ENCODE measurements around the gene AARS2.
A peak's percentile ranks its signal among the peaks of the same experiment; 100 is the strongest.

Gene AARS2

DNA sequence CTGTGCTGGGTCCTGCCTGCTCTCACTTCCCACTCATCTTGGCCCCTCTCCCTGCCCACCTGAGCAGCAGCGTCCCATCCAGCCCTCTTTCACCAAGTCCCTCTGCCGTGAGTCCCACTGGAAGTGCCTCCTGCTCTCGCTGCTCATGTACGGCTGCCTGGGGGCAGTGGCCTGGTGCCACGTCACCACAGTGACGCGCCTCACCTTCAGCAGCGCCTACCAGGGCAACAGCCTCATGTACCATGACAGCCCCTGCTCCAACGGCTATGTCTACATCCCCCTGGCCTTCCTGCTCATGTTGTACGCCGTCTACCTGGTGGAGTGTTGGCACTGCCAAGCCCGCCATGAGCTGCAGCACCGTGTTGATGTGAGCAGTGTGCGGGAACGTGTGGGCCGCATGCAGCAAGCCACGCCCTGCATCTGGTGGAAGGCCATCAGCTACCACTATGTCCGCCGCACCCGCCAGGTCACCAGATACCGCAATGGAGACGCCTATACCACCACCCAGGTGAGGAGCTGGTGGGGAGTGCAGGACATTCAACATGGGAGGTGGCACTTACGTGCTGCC is 40.1 kb downstream of the AARS2 start:
- no peak for DNase-seq

DNA sequence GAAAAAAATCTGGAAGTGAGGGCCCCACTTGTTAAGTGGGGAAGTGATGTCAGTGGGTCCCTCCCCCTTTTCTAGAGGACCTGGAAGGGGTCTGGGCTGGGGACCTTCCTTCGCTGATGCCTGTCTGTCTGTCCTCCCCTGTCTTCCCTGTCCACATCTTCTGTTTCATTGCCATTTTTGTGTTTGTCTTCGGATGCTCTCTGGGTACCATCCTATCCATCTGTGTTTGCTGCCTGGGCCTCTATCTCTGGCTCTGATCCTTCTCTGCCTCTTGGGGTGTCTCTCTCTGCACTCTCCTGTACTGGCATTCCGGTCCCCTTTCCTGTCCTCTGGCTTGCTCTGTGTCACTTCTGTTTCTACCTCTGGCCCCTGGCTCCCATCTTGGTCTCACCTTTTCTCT is 40.6 kb downstream of the AARS2 start:
- no peak for DNase-seq

DNA sequence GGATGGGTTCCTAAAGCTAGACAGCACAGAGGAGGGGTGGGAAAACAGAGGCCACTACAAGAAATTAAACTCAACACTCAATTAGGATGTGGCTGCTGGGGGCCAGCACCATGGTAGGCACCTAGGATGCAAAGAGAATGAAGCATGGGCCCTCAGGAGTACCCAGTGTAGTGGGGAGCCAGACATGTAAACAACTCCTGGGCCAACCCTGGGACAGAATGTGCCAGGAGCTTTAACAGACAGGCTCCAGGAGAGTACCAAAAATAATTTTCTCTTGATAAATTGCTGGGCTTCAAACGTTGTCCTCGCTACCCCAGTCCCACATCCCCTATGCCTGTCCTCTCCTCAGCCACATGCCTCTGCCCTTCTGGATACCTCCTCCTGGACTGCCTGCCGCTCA is 41.2 kb downstream of the AARS2 start:
- no peak for DNase-seq

DNA sequence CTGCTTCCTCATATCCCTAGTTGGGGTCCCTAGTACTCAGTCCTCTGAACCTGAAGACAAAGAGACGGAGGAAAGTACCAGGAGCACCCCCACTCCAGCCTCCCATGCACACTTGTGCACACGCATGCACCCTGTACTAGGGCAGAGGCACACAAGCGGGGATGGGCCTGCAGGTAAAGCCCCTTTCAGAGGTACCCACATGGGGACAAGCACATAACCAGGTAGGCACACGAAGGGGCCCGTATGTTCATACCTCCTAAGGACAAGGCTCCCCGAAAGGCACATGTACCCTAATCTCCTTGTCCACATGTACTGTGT is 41.8 kb downstream of the AARS2 start:
- DNase-seq, result no peak

DNA sequence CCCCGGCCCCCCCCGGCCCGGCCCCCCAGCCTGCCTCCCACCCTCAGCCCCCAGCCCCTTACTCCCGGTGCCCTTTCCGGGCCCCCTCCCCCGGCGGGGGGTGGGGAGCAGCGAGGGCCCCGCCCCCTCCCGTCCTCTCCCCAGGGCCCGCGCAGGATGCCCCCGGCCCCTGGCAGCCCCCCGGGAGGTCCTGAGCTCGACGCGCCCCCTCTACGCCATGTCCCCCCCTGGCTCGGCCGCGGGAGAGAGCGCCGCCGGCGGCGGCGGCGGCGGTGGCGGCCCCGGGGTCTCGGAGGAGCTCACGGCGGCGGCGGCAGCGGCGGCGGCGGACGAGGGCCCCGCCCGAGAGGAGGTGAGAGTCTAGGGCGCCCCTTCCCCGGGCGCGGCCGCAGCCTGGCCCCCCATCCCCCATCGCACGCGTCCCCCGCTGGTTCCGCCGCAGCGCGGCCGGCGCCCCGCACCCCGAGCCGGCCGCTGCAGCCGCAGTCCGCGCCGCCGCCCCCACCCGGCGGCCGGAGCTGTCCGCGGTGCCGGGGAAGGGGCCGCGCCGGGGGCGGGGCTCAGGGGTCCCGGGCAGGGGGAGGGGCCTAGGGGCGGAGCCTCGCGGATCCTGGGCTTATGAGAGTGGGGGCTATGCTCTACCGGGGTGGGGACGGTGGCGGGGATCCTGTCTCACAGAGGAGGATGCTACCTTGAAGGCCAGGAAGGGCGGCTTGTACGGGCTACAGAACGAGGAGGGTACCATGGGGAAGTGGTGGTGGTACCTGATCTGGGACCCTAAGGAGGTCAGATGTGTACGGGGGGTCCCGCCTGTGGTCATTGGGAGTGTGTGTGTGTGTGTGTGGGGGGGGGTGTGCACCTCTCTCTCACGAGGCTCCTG is 42.4 kb downstream of the AARS2 start:
- peak; percentile 18 for DNase-seq

DNA sequence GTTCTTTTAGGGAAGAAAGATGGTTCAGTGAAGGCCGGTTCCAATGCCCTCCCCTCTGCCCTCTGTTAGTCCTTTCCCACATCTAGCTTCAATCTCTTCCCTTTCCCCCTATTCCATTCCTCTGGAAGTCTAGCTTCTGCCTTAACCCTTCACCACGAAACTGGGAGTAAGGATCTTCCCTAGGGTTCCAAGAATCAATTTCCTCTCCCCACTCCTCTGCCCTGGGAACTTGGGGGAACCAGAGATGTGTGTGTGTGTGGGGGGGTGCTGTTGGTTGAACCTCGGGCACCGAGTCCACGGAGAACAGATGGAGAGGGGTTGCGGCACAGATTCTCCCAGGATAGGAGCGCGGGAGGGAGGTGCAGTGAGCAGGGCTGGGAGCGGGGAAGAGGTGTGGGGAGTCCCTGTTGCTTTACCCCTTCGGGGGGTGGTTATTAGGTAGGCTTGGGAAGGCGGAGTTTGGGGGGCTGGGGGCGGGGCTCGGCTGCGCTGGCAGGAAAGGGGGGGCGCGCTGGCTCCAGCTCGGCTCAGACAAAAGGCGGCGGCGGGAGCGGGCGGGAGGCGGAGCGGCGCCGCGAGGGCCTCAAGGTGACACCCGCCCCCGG is 43.1 kb downstream of the AARS2 start, which contains the start of gene TMEM151B:
Gene TMEM151B, plus strand, starts transcription at position 530 of the 605 bp plus-strand sequence. CDS start 293 bp downstream, outside the sequence.
- peak; percentile 37 for DNase-seq

DNA sequence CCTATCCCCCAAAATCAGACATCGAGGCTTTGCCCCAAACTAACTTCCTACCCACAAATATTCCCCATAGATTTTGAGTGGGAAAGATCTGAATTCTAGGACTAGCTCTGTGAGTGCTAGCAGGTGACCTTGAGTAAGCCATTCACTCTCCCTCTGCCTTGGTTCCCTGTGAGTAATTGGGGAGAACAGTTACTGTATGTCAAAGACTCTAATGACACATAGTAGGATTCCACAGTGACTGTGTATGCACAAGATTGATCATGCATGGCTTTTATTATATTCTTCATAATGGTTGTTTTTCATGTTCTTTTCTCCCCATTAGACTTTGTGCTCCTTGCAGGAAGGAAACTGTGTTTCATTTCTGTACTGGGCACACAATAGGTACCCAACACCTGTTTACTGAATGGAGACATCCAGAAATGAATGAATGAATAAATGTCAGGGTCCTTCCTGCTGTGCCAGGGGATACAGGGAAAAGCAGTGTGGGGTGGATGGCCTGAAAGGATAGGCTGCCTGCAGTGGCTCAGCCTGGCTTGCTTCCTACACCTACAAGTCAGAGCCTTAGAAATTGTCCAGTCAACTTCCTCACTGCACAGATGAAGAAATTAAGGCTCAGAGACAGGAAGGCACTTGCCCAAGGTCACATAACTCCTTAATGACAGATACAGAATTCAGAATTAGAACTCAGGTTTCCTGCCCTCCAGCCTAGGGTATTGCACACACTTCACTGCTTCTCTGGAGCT is 43.8 kb downstream of the AARS2 start:
- no peak for DNase-seq

DNA sequence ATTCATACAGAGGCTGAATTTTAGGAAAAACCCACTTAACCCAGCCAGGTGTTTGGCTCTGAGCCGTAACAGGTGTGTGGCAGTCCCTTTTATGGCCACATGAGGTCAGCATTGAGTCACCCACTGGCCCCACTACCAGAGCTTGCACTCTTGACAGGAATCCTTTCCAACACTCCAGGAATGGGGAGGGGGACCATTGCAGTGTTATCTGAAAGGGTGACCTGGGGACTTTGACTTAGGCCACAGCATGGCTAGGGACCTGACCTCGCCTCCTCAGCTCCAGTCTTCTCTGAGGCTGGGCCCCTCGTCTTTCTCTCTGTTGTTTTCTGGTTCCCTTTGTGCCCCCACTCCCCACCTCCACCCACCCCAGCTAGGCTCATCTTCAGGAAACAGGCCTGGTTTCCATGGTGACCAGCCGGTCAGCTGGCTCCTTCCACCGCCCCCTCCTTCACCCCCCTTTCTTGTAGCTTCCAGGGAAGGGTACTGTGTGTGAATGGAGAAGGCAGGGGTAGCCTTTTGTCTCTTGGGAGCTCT is 45.0 kb downstream of the AARS2 start:
- DNase-seq, result peak; percentile 76

DNA sequence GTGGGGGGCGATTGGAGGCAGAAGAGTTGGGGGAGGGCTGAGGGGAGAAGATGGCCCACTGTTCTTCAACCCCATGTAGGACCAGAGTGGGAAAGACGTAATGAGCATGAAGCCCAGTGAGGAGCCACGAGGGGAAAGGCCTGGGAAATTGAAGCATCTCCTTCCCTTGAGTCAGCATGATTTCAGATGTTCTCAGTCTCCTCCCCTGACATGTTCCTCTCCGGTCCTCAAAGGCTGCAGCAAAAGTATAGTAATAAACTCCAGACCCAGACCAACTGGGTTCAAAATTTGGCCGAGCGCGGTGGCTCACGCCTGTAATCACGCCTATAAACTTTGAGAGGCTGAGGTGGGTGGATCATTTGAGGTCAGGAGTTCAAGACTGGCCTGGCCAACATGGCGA is 45.9 kb downstream of the AARS2 start:
- DNase-seq, result no peak

DNA sequence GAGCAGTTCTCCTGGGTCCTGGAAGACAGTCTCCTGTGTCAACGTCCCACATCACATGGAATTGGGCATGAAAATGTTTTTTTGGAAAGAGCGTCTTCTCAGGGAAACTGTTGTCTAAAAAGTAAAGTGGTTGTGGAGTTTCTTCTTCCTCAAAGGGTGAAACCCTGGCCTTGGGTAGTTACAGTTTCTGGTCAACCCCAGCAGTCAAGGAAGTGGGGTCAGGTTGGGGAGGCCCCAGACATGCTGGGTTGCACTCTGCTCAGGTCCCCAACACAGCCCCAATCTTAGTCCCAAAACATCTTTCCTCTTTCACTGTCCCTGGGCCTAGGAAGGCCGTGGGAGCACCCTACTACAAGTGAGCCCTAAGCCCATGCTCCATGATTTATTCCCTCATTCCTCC is 46.8 kb downstream of the AARS2 start:
- no peak for DNase-seq

DNA sequence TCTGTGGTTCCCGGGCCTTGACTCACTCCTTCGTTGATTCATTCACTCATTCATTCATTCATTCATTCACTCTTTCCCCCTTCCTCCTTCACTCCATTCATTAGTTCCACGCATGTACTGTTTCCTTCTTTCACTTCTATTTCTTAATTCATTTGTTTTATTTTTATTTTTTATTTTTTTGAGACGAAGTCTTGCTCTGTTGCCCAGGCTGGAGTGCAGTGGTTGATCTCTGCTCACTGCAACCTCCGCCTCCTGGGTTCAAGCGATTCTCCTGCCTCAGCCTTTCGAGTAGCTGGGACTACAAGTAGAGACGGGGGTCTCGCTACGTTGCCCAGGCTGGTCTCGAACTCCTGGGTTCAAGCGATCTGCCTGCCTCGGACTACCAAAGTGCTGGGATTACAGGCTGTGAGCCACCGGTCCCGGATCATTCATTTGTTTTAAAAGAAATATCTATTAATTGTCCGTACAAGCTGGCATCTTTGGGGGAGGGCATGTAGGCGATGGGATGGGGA is 47.4 kb downstream of the AARS2 start:
- DNase-seq, result no peak

DNA sequence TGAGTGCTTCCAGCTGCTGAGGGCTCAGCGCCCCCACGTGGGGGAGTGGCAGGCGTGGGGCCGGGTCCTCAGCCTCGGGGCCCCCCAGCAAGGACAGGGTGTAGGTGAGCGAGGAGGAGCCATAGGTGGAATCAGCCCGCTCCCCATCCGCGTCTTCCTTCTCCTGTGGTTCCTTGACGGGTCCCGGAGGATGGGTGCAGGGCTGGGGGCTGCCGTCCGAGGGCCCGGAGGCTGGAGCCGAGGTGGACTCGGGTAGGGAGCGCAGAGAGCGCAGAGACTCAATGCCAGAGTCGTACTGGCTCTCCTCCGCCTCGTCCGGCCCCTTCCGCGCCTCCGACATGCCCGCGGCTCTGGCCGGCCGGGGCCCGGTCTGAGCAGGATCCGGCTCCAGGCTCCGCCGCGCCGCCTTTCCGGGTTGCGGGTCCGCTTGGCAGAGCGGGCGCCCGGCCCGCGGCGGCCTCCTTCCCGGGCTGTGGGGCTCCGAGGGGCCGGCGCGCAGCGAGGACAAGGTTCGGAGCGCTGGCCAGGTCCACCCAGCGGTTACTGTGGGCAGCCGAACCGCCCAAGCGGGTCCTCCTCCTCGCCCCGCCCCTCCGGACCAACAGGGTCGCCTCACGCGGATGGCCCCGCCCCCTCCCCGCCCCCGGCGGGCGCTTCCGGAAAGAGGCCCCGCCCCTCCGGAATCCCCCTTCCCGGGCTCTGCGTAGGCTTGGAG is 48.0 kb downstream of the AARS2 start, which contains the start of gene NFKBIE:
Gene NFKBIE, minus strand, starts transcription at position 545 of the 715 bp plus-strand sequence. Its CDS starts 205 bp downstream, at position 340.
- DNase-seq, result peak; percentile 96

DNA sequence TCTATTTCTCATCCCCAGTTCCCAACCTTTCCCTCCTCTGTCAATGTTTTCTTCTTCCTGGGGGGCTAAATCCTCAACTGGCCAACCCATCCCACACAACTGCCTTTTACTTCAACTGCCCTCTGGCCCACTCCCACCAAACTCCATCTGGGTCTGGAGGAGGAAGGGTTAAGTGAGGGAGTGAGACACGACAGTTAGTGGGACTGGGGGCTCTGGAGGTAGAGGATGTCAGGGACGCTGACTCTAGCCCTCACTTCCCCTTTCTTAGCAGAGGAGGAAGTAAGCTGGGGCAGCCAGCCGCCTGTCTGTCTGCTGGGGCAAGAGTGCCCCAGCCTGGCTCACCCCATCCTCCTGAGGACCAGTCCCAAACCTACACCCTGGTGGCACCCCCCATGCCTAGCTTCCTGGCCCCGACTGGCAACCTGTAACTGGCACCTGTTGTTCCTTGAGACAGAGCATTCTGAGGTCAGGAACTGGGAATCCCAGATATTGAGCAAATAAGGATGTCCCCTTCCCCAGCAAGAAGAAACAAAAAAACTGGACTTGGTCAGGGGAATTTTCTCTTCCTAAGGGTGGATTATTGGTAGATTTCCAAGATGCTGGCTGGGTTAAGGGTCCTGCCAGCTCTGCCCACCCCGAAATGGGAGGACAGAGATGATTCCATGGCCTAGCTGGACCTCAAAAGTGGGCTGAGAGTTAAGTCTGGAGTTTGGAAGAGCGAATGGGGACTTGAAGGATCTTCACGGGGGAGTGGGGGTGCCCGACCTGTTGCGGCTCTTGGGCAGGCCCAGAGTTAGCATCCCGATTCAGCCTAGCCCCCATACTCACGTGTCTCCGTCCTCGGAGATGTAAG is 48.8 kb downstream of the AARS2 start:
- peak; percentile 64 for DNase-seq

DNA sequence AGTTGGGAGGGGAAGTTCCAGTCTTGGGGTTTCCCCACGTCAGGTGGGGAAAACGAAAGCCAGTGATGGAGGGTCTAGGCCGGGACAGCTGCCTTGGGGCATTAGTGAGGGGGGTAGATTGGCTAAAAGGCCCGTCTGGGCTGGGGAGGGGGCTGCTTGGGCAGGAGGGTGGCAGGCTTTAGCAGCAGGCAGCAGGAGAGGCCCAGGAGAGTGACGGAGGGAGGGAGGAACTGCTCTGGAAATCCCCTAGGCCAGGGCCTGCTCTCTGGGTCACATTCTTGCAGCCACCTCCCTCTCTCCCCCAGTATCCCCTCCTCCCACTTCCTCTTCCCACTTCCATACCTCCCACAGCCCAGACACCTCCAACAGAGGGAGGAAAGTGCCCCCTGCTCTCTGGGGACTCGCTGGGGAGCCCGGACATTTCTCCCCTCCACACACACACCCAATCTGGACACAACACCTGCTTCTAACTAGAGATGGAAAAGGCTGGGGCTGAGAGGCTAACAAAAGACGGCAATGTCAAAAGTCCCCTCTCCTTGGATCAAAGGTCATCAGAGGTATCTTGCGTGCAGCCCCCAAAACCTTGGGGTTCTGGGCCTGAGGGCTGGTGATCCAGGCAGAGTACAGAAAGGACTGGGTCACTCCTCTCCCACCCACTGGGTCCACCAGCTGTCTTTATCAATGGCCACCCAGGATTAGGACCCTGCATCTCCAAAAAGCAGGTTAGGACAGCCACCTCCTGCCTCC is 49.6 kb downstream of the AARS2 start:
- peak; percentile 78 for DNase-seq

DNA sequence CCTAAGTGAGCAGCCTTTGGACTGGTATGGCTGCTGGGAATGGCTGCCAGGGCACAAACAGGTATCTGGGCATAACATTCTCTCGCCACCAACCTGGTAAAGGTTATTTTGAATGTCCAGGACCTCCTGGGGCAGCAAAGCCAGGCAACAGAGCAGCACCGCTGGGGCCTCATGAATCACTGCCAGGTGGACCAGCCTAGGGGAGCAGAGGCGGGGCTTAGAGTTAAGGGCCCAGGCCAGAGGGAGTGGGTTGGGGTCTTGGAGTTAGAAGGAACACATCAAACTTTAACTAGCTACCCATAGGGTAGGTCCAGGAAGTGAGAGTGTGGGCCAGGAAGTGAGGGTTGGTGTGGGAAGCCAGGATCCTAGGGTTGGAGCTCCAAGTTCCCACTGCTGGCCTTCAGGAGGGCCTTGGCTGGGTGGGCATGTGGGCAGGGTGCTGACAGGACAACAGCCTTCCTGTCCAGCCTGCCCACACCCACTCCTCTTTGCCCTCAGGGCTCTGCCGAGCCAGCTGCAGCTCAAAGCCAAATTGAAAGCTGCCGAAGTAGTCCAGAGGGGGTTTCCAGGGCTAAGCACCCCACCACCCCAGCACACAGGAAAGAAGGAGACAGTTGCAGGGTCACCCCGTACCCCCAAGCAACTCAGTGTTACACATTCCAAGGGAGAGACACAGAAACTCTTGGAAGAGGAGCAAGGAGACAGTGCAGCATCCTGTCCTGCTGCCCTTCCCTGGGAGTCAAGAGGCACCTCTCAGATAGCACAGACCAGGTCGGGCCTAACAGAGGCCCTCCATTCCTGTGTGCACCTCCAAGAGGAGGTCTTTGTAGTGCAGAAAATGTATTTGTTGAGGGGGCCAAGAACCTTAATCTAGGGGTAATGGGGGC is 50.4 kb downstream of the AARS2 start:
- DNase-seq, result no peak

DNA sequence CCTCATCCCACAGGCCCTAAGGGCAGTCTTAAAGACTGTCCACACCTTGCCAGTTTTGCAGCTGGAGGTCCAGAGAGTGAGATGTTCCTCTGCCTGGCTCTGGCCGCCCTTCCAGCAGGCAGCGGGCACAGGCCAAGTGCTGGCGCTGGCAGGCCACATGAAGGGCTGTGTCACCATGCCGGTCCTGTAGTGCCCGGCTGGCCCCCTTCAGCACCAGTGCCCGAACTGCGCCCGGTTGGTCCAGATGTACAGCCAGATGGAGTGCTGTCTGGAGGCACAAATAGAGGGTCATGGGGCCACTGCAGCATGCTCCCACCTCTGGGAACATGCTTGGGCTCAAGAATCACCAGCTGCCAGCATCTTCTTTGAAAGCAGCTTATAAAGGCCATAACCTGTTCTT is 51.6 kb downstream of the AARS2 start:
- no peak for DNase-seq

DNA sequence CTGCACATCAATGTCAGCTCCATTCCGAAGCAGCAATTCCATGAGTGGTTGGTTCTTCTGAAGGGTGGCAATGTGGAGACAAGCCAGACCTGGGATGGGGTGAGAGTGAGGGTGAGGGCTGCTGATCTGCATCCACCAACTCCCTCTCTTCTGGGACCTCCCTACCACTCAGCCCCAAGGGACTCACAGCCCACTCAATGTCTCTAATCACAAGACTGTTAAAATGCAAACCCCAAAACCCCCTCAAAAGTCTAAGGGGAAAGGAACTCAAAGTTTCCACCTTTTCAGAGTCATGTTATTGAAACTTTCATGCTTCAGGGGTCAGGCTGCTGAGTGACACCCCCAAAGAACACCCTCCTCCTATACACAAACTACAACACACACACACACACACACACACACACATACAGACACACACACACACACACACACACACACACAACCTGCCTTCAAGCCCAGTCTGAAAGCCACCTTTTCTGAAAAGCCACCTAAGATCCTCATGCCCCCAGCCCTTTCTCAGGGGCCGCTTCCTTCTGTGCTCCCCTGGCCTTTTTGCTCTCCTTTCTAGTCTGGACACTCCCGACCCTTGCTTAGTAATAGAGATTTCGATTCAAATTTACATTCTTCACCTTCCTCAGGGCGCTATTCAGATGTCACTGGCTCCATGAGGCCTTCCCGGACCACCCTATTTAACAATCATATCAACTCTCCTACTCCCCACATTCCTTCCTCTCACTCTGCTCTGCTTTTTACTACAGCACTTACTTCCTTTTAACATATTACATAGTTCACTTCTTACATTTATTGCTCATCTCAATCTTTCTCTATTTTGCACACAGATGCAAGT is 52.5 kb downstream of the AARS2 start:
- no peak for DNase-seq

DNA sequence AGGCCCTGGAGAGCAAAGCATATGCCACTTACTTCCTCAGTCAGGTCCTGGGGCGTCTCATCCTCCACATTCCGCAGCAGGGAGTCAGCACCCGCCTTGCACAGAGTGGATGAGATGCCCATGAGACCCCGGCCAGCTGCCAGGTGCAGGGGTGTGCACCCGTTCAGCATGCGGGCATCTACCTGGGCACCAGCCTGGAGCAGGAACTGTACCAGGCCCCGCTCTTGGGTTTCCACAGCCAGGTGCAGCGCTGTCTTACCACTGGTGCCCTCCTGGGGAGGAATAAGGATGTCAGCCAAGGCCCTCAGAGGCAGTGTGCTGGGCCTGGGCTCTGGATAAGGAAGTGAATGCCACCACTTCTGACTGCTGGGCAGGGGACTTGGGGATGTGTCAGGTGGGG is 53.1 kb downstream of the AARS2 start:
- no peak for DNase-seq

Measured in CD4-positive, alpha-beta T cell treated with Interleukin-17A for 1 hour (primary cell).